HepG2 (cell line): ENCODE data around the gene LCN2. TPM values are rescaled to one million over a fixed set of nuclear protein-coding genes. Genes with fewer than 3 reads are reported as not detected.

Source experiments
- ARNTL ChIP-seq: sonication (generic); formaldehyde crosslinking; IDR thresholded peaks from 2 replicates; pipeline ENCODE4 v1.4.0; 2020; ENCODE audit warnings: mild to moderate bottlenecking, missing genetic modification reagents
- FOSL2 ChIP-seq: sonication (generic); formaldehyde crosslinking; IDR thresholded peaks from 2 replicates; pipeline ENCODE4 v1.4.0; 2020; ENCODE audit warnings: missing genetic modification reagents
- FOXK1 ChIP-seq: sonication (generic); formaldehyde crosslinking; IDR thresholded peaks from 2 replicates; pipeline ENCODE4 v1.4.0; 2020; ENCODE audit warnings: low read depth, missing genetic modification reagents, borderline replicate concordance
- FOXK2 ChIP-seq: fragments of 450-650 bp; IDR thresholded peaks from 2 replicates; pipeline ENCODE4 v1.6.1; 2016
- MAFK ChIP-seq, 2 experiments: IDR thresholded peaks in 1 of 2; conservative IDR thresholded peaks in 1 of 2; 2 replicates each; pipeline ENCODE4 v1.6.1; 2011; ENCODE audit warnings: improper control_type of control experiment in 2 of 2, low read length in 2 of 2
- MED13 ChIP-seq: sonication (generic); formaldehyde crosslinking; IDR thresholded peaks from 2 replicates; pipeline ENCODE4 v1.5.0; 2020; ENCODE audit warnings: missing genetic modification reagents
- MEIS1 ChIP-seq: sonication (generic); formaldehyde crosslinking; IDR thresholded peaks from 2 replicates; pipeline ENCODE4 v1.9.0; 2021; ENCODE audit warnings: mild to moderate bottlenecking, missing genetic modification reagents, moderate library complexity, borderline replicate concordance
- NCOA1 ChIP-seq: sonication (generic); formaldehyde crosslinking; IDR thresholded peaks from 2 replicates; pipeline ENCODE4 v1.9.0; 2021; ENCODE audit warnings: missing genetic modification reagents
- SNRNP70 ChIP-seq: fragments of 200-400 bp; formaldehyde crosslinking; IDR thresholded peaks from 2 replicates; pipeline ENCODE4 v1.6.1; 2017; ENCODE audit warnings: mild to moderate bottlenecking, low read depth, low read length, moderate library complexity
- ZC3H13 ChIP-seq: sonication (generic); formaldehyde crosslinking; IDR thresholded peaks from 2 replicates; pipeline ENCODE4 v1.8.1; 2023; ENCODE audit warnings: mild to moderate bottlenecking, missing genetic modification reagents, moderate library complexity
- ZNF20 ChIP-seq: sonication (generic); formaldehyde crosslinking; IDR thresholded peaks from 2 replicates; pipeline ENCODE4 v1.4.0; 2020; ENCODE audit warnings: mild to moderate bottlenecking, moderate library complexity, missing genetic modification reagents
- ZNF44 ChIP-seq: sonication (generic); formaldehyde crosslinking; IDR thresholded peaks from 2 replicates; pipeline ENCODE4 v1.5.1; 2020; ENCODE audit warnings: mild to moderate bottlenecking, missing genetic modification reagents
- ZNF670 ChIP-seq: sonication (generic); formaldehyde crosslinking; IDR thresholded peaks from 2 replicates; pipeline ENCODE4 v1.8.0; 2022; ENCODE audit warnings: mild to moderate bottlenecking, missing genetic modification reagents, borderline replicate concordance
- polyA plus RNA-seq, 8 experiments: library from polyadenylated mRNA; depleted of rRNA in 3 of 8; stranded (reverse) in 7 of 8; unstranded in 1 of 8; fragments of >200 nt; fragmentation: Illumina TruSeq in 4 of 8; extraction: Trizol in 4 of 8; gene quantifications; 2 replicates each; pipeline versions ENCODE4 v1.2.1 to v1.2.3, GENCODE V29; 2011 to 2016; ENCODE audit warnings: low read depth in 4 of 8, missing spikeins in 1 of 8, mixed read lengths in 1 of 8; ENCODE audit not compliant: insufficient read depth in 1 of 8
- total RNA-seq, 5 experiments: library from RNA; depleted of rRNA; stranded (reverse); fragments of >200 nt; fragmentation: Illumina TruSeq; extraction: Trizol; gene quantifications; 2 replicates each; pipeline ENCODE4 v1.2.3, GENCODE V29; 2016; ENCODE audit warnings: low read depth in 1 of 5
- TF ChIP-seq, protein P1 (sequence below): sonication (generic); formaldehyde crosslinking; IDR thresholded peaks from 2 replicates; pipeline ENCODE4 v1.4.0; 2020; ENCODE audit warnings: missing genetic modification reagents, borderline replicate concordance
- TF ChIP-seq, protein P2 (sequence below): sonication (generic); formaldehyde crosslinking; IDR thresholded peaks from 2 replicates; pipeline ENCODE4 v1.8.1; 2023; ENCODE audit warnings: missing genetic modification reagents, mild to moderate bottlenecking, borderline replicate concordance
- TF ChIP-seq, protein P3 (sequence below): sonication (generic); formaldehyde crosslinking; IDR thresholded peaks from 2 replicates; pipeline ENCODE4 v1.8.1; 2022; ENCODE audit warnings: mild to moderate bottlenecking, missing genetic modification reagents
- TF ChIP-seq, protein P4 (sequence below): sonication (generic); formaldehyde crosslinking; IDR thresholded peaks from 2 replicates; pipeline ENCODE4 v1.5.0; 2020; ENCODE audit warnings: missing genetic modification reagents
- TF ChIP-seq, protein P5 (sequence below): sonication (generic); formaldehyde crosslinking; IDR thresholded peaks from 2 replicates; pipeline ENCODE4 v1.4.0; 2020; ENCODE audit warnings: mild to moderate bottlenecking, missing genetic modification reagents

Gene LCN2
- total and polyA plus RNA-seq, 2 of the 13 experiments (the other 11 are each of a cell fraction or from before 2014, with no cell fraction given), result 0.38 to 1.4 TPM

DNA sequence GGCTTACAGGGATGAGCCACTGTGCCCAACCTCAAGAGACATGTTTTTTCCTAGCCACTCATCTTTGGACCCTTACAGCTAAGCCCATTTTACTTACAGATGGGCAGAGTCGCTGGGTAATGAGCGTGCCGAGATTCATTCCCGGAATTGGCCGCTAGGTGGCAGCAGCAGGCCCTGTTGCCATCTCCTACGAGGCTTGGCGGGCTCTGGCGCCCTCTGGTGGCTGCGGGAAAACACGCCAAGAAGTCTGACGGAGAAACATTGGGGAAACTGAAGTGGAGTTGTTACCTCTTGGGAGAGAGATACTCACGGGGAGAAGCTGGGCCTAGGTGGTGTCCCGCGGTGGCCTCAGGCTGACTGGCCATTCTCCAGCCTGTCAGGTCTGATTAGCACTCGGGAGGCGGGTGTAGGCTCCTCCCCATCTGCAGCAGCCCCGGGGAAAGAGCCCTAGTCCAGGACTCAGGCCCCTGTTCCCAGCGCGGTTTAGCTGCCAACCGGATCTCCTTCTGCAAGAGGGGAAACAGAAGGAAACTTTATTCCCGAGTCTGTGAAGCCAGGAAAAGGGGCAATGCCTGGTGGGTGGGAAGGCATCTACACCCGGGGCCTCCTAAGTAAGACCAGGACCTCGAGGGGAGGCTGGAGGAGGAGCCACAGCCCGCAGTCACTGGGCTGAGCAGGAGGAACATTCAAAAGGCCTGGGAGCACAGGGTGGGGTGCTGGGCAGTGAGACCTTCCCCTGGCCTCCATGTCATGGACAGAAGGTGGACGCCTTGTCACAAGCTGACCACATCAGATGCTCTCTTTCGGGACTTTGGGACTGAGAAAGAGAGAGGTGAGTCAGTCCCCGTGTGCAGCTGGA, 31.4 kb upstream of the LCN2 start (continued):
- TF ChIP-seq, protein P1, sequence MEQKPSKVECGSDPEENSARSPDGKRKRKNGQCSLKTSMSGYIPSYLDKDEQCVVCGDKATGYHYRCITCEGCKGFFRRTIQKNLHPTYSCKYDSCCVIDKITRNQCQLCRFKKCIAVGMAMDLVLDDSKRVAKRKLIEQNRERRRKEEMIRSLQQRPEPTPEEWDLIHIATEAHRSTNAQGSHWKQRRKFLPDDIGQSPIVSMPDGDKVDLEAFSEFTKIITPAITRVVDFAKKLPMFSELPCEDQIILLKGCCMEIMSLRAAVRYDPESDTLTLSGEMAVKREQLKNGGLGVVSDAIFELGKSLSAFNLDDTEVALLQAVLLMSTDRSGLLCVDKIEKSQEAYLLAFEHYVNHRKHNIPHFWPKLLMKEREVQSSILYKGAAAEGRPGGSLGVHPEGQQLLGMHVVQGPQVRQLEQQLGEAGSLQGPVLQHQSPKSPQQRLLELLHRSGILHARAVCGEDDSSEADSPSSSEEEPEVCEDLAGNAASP (CRISPR knock-in tag), result peak; percentile 65; the same call in 1 of the 2 replicates
- TF ChIP-seq MAFK (conservative IDR thresholded peaks at IDR 0.05 in 1 of 2, IDR thresholded peaks at IDR 0.05 in 1 of 2; ENCODE audit: low read length in 2 of 2), result no peak
- peak; percentile 13; the same call in 1 of the 2 replicates for TF ChIP-seq MED13 (CRISPR knock-in tag)
- TF ChIP-seq ZNF44, result no peak
- TF ChIP-seq, protein P2, sequence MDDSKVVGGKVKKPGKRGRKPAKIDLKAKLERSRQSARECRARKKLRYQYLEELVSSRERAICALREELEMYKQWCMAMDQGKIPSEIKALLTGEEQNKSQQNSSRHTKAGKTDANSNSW (CRISPR knock-in tag), result no peak
- TF ChIP-seq MEIS1 (CRISPR knock-in tag), result no peak
- no peak for TF ChIP-seq ZNF670 (CRISPR knock-in tag)
- TF ChIP-seq FOSL2 (CRISPR knock-in tag), result peak; percentile 65
- no peak for TF ChIP-seq ZC3H13 (CRISPR knock-in tag)
- TF ChIP-seq, protein P3, sequence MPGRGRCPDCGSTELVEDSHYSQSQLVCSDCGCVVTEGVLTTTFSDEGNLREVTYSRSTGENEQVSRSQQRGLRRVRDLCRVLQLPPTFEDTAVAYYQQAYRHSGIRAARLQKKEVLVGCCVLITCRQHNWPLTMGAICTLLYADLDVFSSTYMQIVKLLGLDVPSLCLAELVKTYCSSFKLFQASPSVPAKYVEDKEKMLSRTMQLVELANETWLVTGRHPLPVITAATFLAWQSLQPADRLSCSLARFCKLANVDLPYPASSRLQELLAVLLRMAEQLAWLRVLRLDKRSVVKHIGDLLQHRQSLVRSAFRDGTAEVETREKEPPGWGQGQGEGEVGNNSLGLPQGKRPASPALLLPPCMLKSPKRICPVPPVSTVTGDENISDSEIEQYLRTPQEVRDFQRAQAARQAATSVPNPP, result peak; percentile 10; the same call in 1 of the 2 replicates
- no peak for TF ChIP-seq SNRNP70
- TF ChIP-seq, protein P4, sequence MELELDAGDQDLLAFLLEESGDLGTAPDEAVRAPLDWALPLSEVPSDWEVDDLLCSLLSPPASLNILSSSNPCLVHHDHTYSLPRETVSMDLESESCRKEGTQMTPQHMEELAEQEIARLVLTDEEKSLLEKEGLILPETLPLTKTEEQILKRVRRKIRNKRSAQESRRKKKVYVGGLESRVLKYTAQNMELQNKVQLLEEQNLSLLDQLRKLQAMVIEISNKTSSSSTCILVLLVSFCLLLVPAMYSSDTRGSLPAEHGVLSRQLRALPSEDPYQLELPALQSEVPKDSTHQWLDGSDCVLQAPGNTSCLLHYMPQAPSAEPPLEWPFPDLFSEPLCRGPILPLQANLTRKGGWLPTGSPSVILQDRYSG (CRISPR knock-in tag), result no peak
- peak; percentile 51; the same call in 1 of the 2 replicates for TF ChIP-seq FOXK2
- no peak for TF ChIP-seq ARNTL (CRISPR knock-in tag)
- TF ChIP-seq FOXK1 (CRISPR knock-in tag), result peak; percentile 80; the same call in 1 of the 2 replicates
- no peak for TF ChIP-seq NCOA1 (CRISPR knock-in tag)
- TF ChIP-seq, protein P5, sequence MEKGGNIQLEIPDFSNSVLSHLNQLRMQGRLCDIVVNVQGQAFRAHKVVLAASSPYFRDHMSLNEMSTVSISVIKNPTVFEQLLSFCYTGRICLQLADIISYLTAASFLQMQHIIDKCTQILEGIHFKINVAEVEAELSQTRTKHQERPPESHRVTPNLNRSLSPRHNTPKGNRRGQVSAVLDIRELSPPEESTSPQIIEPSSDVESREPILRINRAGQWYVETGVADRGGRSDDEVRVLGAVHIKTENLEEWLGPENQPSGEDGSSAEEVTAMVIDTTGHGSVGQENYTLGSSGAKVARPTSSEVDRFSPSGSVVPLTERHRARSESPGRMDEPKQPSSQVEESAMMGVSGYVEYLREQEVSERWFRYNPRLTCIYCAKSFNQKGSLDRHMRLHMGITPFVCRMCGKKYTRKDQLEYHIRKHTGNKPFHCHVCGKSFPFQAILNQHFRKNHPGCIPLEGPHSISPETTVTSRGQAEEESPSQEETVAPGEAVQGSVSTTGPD, result no peak
- no peak for TF ChIP-seq ZNF20 (CRISPR knock-in tag)
